ENCODE measurements around the gene GPR150.

- TF ChIP-seq CTCF (IDR thresholded peaks at IDR 0.05): no peak
- TF ChIP-seq POLR2A (IDR thresholded peaks at IDR 0.05): no peak
These were observed 18.7 kb downstream of the GPR150 start for GRCh38 chr5:95638632-95639031.

Measured in Peyer's patch (tissue), 4 donors.